PC-9 (cell line): ENCODE measurements around the gene CDC42BPA. TPM values are rescaled to one million over a fixed set of nuclear protein-coding genes. Genes with fewer than 3 reads are reported as not detected.

Source experiments
- BruUV-seq: library from RNA; stranded (reverse); fragments of 400-500 nt; replicated peaks from 2 replicates; lab custom pipeline; 2021; lab: Mats Ljungman, UMichigan
- CTCF ChIA-PET: fragments of 300-600 bp; sonication (Branson Sonifier 250); formaldehyde crosslinking; loops from one replicate; lab custom pipeline; 2022; ENCODE audit warnings: antibody characterized with exemption; lab: Charles Lee
- POLR2A ChIA-PET: fragments of 300-600 bp; sonication (Branson Sonifier 250); formaldehyde crosslinking; loops from one replicate; lab custom pipeline; 2022; ENCODE audit warnings: antibody characterized with exemption; ENCODE audit not compliant: unreplicated experiment; lab: Charles Lee
- DNase-seq, 2 experiments: peaks; one replicate each; pipeline versions ENCODE4 v3.0.0 to v3.0.0-alpha.2; 2015 to 2022; ENCODE audit warnings: mixed read lengths in 1 of 2
- H2AFZ ChIP-seq: fragments of 200-600 bp; sonication (generic); 2 replicates; pipeline ENCODE4 v1.8.1; 2017; ENCODE audit warnings: antibody characterized with exemption
- H3F3A ChIP-seq: fragments of 200-600 bp; sonication (generic); 2 replicates; pipeline ENCODE4 v1.8.1; 2017; ENCODE audit warnings: antibody characterized with exemption, mild to moderate bottlenecking, low read depth; ENCODE audit not compliant: insufficient read depth
- H3K27ac ChIP-seq: fragments of 200-600 bp; sonication (generic); 2 replicates; pipeline ENCODE4 v1.6.1; 2016; ENCODE audit warnings: mixed run types
- H3K27me3 ChIP-seq: fragments of 200-600 bp; sonication (generic); 2 replicates; pipeline ENCODE4 v1.6.1; 2016; ENCODE audit warnings: low read depth, mixed run types; ENCODE audit not compliant: insufficient read depth
- H3K36me3 ChIP-seq: fragments of 200-600 bp; sonication (generic); 2 replicates; pipeline ENCODE4 v1.6.1; 2016; ENCODE audit warnings: low read depth, mixed run types
- H3K4me1 ChIP-seq: fragments of 200-600 bp; sonication (generic); replicated peaks from 2 replicates; pipeline ENCODE4 v1.6.1; 2016; ENCODE audit warnings: mixed run types; ENCODE audit not compliant: insufficient read depth
- H3K4me2 ChIP-seq: fragments of 200-600 bp; sonication (generic); 2 replicates; pipeline ENCODE4 v1.6.1; 2017; ENCODE audit warnings: mixed run types
- H3K4me3 ChIP-seq: fragments of 200-600 bp; sonication (generic); 2 replicates; pipeline ENCODE4 v1.6.1; 2016; ENCODE audit warnings: mixed run types
- H3K79me2 ChIP-seq: fragments of 200-600 bp; sonication (generic); 2 replicates; pipeline ENCODE4 v1.6.1; 2017; ENCODE audit warnings: low read depth, mixed run types
- H3K9me2 ChIP-seq: fragments of 200-600 bp; sonication (generic); 2 replicates; pipeline ENCODE4 v1.8.1; 2017; ENCODE audit warnings: mild to moderate bottlenecking; ENCODE audit not compliant: insufficient read depth
- H3K9me3 ChIP-seq: fragments of 200-600 bp; sonication (generic); 2 replicates; pipeline ENCODE4 v1.8.1; 2016; ENCODE audit warnings: low read depth; ENCODE audit not compliant: insufficient read depth
- H4K20me1 ChIP-seq: fragments of 200-600 bp; sonication (generic); 2 replicates; pipeline ENCODE4 v1.8.1; 2017; ENCODE audit not compliant: insufficient read depth
- EZH2 ChIP-seq: fragments of 200-600 bp; sonication (generic); IDR thresholded peaks from 2 replicates; pipeline ENCODE4 v1.8.0; 2017; ENCODE audit warnings: antibody characterized with exemption, low read depth
- intact Hi-C: fragments of 100-400 bp; cut with micrococcal nuclease; formaldehyde crosslinking; loops from one replicate; pipeline ENCODE4 v1.10.0; 2022; ENCODE audit not compliant: unreplicated experiment
- total RNA-seq: library from RNA; stranded (reverse); gene quantifications from 2 replicates; pipeline ENCODE4 v1.2.3, GENCODE V29; 2021
- TF ChIP-seq, protein P1 (sequence below): fragments of 200-600 bp; sonication (generic); conservative IDR thresholded peaks from 2 replicates; pipeline ENCODE4 v1.6.1; 2017; ENCODE audit warnings: mixed run types, antibody characterized with exemption, mild to moderate bottlenecking, moderate library complexity

CDC42BPA gene
- total RNA-seq, 1 experiment from 2014 or later: 47.5 TPM

DNA sequence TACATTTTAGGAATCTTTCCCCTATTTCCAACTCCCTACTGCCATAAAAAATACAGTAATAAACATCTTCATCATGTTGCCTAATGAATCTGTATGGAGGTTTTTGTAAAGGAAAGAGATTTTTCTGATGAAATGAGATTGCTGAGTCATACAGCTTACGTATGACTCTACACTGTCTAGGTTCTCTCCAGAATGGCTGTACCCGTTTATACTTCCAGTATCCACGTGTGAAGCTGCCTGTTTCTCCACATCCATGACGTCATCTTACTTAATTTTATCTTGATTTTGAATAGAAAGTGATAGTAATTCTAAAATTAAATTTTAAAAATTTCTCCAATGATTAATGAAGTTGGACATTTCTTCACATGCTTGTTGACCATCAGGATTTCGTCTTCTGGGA lies 274.5 kb downstream of the CDC42BPA start:
- H3K27ac ChIP-seq: no peak overlapping the region; the same call in 1 of the 2 replicates
- no peaks in the 10 kb centered on the region for H3F3A ChIP-seq
- TF ChIP-seq, protein P1, sequence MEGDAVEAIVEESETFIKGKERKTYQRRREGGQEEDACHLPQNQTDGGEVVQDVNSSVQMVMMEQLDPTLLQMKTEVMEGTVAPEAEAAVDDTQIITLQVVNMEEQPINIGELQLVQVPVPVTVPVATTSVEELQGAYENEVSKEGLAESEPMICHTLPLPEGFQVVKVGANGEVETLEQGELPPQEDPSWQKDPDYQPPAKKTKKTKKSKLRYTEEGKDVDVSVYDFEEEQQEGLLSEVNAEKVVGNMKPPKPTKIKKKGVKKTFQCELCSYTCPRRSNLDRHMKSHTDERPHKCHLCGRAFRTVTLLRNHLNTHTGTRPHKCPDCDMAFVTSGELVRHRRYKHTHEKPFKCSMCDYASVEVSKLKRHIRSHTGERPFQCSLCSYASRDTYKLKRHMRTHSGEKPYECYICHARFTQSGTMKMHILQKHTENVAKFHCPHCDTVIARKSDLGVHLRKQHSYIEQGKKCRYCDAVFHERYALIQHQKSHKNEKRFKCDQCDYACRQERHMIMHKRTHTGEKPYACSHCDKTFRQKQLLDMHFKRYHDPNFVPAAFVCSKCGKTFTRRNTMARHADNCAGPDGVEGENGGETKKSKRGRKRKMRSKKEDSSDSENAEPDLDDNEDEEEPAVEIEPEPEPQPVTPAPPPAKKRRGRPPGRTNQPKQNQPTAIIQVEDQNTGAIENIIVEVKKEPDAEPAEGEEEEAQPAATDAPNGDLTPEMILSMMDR: no peak
- TF ChIP-seq EZH2: no peak
- H3K4me2 ChIP-seq: no peak overlapping the region
- H3K4me3 ChIP-seq: no peak overlapping the region
- ChIA-PET CTCF (no interaction called here), POLR2A (no interaction called here)
- H2AFZ ChIP-seq: no peak overlapping the region
- no peaks in the 10 kb centered on the region for H3K4me1 ChIP-seq
- intact Hi-C loops: no loop called here
- H3K9me2 ChIP-seq: no peaks in the 10 kb centered on the region
- no peaks in the 10 kb centered on the region for H4K20me1 ChIP-seq
- no peaks in the 10 kb centered on the region for H3K9me3 ChIP-seq
- no peak for DNase-seq
- BruUV-seq: no TSS peak
- peaks cover 5% of the 10 kb centered on the region for H3K36me3 ChIP-seq
- H3K79me2 ChIP-seq: no peaks in the 10 kb centered on the region
- H3K27me3 ChIP-seq: no peaks in the 10 kb centered on the region

DNA sequence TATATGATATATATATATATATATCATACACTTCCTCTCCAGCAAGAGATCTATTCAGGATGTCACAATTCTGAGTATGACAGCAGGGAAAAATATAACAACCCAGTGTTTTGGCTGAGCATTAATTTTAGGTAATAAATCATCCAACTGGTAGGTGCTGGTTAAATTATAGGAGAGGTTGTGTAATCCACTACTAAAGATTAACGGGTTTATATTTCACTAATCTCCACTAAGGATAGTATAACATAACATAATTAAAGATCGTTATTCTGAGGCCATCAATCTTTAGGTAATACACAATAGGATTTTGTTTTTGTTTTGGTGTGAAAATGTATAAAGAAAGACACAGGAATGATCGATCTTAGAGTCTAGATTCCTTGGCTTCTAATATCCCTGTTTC lies 276.0 kb downstream of the CDC42BPA start:
- CTCF ChIA-PET: no interaction called here
- Histone ChIP-seq H3K4me3 (no peak overlapping the region), H2AFZ (no peak overlapping the region), H3K27me3 (no peaks in the 10 kb centered on the region), H3K4me2 (no peak overlapping the region), H3K9me2 (no peaks in the 10 kb centered on the region), H3K27ac (no peak overlapping the region), H3F3A (no peaks in the 10 kb centered on the region), H3K9me3 (no peaks in the 10 kb centered on the region), H3K36me3 (peaks cover 5% of the 10 kb centered on the region; the same call in 1 of the 2 replicates), H3K79me2 (no peaks in the 10 kb centered on the region), H4K20me1 (no peaks in the 10 kb centered on the region), H3K4me1 (no peaks in the 10 kb centered on the region)
- POLR2A ChIA-PET: no interaction called here
- TF ChIP-seq EZH2: no peak
- TF ChIP-seq, protein P1: no peak
- DNase-seq: no peak
- BruUV-seq: no TSS peak
- intact Hi-C loops: no loop called here

DNA sequence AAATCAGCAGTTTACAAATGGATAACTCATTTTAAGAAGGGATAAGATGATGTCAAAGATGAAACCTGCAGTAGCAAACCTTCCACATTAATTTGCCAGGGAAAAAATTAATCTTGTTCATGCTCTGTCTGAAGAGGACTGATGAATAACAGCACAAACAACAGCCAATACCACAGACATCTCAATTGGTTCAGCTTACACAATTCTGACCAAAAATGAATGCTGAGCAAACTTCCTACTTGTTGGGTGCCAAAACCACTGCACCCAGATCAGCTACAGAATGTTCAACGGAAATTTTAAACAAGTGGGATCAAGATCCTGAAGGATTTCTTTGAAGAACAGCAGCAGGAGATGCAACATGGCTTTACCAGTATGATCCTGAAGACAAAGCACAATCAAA lies 279.9 kb downstream of the CDC42BPA start:
- BruUV-seq: no TSS peak
- intact Hi-C loops: no loop called here
- CTCF ChIA-PET: no interaction called here

More for the DNA sequence above, 279.9 kb downstream of the CDC42BPA start:
- Histone ChIP-seq H3K4me2 (no peak overlapping the region), H3K27ac (no peak overlapping the region), H3K9me3 (no peaks in the 10 kb centered on the region), H3K36me3 (no peaks in the 10 kb centered on the region), H3K9me2 (no peaks in the 10 kb centered on the region), H3K4me3 (no peak overlapping the region), H3K27me3 (no peaks in the 10 kb centered on the region), H3K4me1 (no peaks in the 10 kb centered on the region), H3K79me2 (no peaks in the 10 kb centered on the region), H2AFZ (no peak overlapping the region), H3F3A (no peaks in the 10 kb centered on the region), H4K20me1 (no peaks in the 10 kb centered on the region)
- no peak for DNase-seq
- TF ChIP-seq, protein P1: no peak
- no peak for TF ChIP-seq EZH2
- POLR2A ChIA-PET: no interaction called here
